Stomach (tissue), 9 donors: ENCODE results near the gene ZNF583. TPM values are rescaled to one million over a fixed set of nuclear protein-coding genes. Genes with fewer than 3 reads are reported as not detected.

Experiments used
- DNase-seq, 2 donors: peaks; one replicate each; pipeline versions ENCODE4 v3.0.0 to v3.0.0-alpha.2; 2013 to 2019
- H3K27ac ChIP-seq, 5 donors: fragments of 200-600 bp in 4 of 5; sonication (generic) in 4 of 5; one replicate each; pipeline ENCODE4 v1.5.1; 2013 to 2019; ENCODE audit warnings: mild to moderate bottlenecking in 1 of 5, moderate library complexity in 1 of 5
- H3K27me3 ChIP-seq, 3 donors: fragments of 200-600 bp; sonication (generic); one replicate each; pipeline ENCODE4 v1.5.1; 2017 to 2019; ENCODE audit warnings: mixed run types in 1 of 3
- H3K36me3 ChIP-seq, 4 donors: fragments of 200-600 bp; sonication (generic); 1 replicate in 3 of 4; 2 replicates in 1 of 4; pipeline ENCODE4 v1.5.1; 2016 to 2019
- H3K4me1 ChIP-seq, 4 donors: fragments of 200-600 bp; sonication (generic); one replicate each; pipeline ENCODE4 v1.5.1; 2016 to 2019
- H3K4me3 ChIP-seq, 4 donors: fragments of 200-600 bp; sonication (generic) in 3 of 4; one replicate each; pipeline ENCODE4 v1.5.1; 2016 to 2019; ENCODE audit warnings: mild to moderate bottlenecking in 1 of 4
- H3K9me3 ChIP-seq, 4 donors: fragments of 200-600 bp; sonication (generic); one replicate each; pipeline ENCODE4 v1.5.1; 2016 to 2019
- EP300 ChIP-seq: sonication (generic); formaldehyde crosslinking; IDR thresholded peaks from one replicate; pipeline ENCODE4 v1.6.1; 2017; ENCODE audit warnings: antibody characterized with exemption
- POLR2A ChIP-seq, 4 donors: fragments of 450-650 bp; IDR thresholded peaks; one replicate each; pipeline ENCODE4 v1.6.1; 2016; ENCODE audit warnings: antibody characterized with exemption in 4 of 4, control low read depth in 2 of 4, mild to moderate bottlenecking in 1 of 4, moderate library complexity in 1 of 4
- POLR2AphosphoS5 ChIP-seq, 3 donors: sonication (generic); formaldehyde crosslinking; IDR thresholded peaks; one replicate each; pipeline ENCODE4 v1.6.1; 2016; ENCODE audit warnings: antibody characterized with exemption in 3 of 3
- WGBS, 5 donors: extraction: QIAGEN DNeasy Blood & Tissue Kit in 3 of 5; methylation state at CpG; one replicate each; pipeline versions ENCODE4 v1.1.5 to v1.1.7; 2013 to 2018; 5-methylcytosine and 5-hydroxymethylcytosine counted together
- intact Hi-C: fragments of 100-400 bp; cut with DNase I; formaldehyde crosslinking; loops from one replicate; pipeline ENCODE4 v1.15.1; 2023; ENCODE audit warnings: low total_unique reads
- polyA plus RNA-seq, 3 donors: library from polyadenylated mRNA; stranded (reverse); fragments of 200-250 nt; gene quantifications; one replicate each; pipeline ENCODE4 v1.2.3, GENCODE V29; 2013
- total RNA-seq, 5 donors: library from RNA; depleted of rRNA; stranded (reverse); fragments of >200 nt; gene quantifications; one replicate each; pipeline versions ENCODE4 v1.1.0 to v1.2.3, GENCODE V29; 2014 to 2016
- TF ChIP-seq, protein P1 (sequence below), 7 experiments: fragments of 450-650 bp in 4 of 7; fragments of 200-600 bp in 3 of 7; sonication (generic) in 3 of 7; IDR thresholded peaks; one replicate each; pipeline ENCODE4 v1.5.1; 2016 to 2019; ENCODE audit warnings: antibody characterized with exemption in 7 of 7, control low read depth in 2 of 7, mild to moderate bottlenecking in 1 of 7
- donor health status: healthy with polysubstance abuse.
- donor health status: Bipolar disorder and iron deficiency.
- donor health status: healthy.

ZNF583 gene
- total and polyA plus RNA-seq, 8 donors = 0.45 to 13.0 (median 3.3) TPM; not detected in 1

DNA sequence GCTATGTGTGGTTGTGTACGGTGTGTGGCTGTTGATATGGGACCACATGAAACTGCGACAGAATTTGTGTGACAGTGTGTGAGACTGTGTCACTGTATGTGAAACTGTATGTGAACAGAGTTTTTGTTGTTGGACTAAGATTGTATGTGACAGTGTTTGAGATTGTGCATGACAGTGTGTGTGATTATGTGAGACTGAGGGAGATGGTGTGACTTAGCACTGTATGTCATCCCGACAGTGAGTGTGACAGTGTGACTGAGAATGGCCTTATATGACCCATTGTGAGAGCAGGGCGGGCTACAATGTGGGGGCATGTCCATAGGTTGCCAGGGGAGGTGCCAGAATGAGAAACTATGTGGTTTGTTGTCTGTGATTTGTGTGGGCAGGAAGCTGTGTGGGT is 930 bp downstream of the ZNF583 start:
- intact Hi-C loops = loop anchor here (10.0 kb wide), 1 partner anchor 190 kb away; the partner anchor contains the start of gene ZNF71
- H3K9me3 ChIP-seq = peaks cover 8 to 78% (median 51%) of the 10 kb centered on the region in 4 donors
- 88 to 96% (median 93%) methylated on average over 4 of the region's 4 CpGs for WGBS, 5 donors

DNA sequence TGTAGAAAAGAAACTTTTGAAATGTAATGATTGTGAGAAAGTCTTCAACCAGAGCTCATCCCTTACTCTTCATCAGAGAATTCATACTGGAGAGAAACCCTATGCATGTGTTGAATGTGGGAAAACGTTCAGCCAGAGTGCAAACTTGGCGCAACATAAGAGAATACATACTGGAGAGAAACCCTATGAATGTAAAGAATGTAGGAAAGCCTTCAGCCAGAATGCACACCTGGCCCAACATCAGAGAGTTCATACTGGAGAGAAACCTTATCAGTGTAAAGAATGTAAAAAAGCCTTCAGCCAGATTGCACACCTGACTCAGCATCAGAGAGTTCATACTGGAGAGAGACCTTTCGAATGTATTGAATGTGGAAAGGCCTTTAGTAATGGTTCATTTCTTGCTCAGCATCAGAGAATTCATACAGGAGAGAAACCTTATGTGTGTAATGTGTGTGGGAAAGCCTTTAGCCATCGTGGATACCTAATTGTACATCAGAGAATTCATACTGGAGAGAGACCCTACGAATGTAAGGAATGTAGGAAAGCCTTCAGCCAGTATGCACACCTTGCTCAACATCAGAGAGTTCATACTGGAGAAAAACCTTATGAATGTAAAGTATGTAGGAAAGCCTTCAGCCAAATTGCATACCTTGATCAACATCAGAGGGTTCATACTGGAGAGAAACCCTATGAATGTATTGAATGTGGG is 19.3 kb downstream of the ZNF583 start:
- Histone ChIP-seq H3K27me3 (no peaks in the 10 kb centered on the region), H3K9me3 (peaks cover 61 to 100% (median 99%) of the 10 kb centered on the region in 4 donors), H3K27ac (no peak overlapping the region), H3K36me3 (peaks cover 6 to 60% (median 55%) of the 10 kb centered on the region in 4 donors), H3K4me1 (no peaks in the 10 kb centered on the region), H3K4me3 (no peak overlapping the region)
- intact Hi-C loops = no loop called here
- TF ChIP-seq POLR2AphosphoS5 (IDR thresholded peaks at IDR 0.05) (no peak), EP300 (no peak), POLR2A (IDR thresholded peaks at IDR 0.05) (no peak)
- TF ChIP-seq, protein P1, sequence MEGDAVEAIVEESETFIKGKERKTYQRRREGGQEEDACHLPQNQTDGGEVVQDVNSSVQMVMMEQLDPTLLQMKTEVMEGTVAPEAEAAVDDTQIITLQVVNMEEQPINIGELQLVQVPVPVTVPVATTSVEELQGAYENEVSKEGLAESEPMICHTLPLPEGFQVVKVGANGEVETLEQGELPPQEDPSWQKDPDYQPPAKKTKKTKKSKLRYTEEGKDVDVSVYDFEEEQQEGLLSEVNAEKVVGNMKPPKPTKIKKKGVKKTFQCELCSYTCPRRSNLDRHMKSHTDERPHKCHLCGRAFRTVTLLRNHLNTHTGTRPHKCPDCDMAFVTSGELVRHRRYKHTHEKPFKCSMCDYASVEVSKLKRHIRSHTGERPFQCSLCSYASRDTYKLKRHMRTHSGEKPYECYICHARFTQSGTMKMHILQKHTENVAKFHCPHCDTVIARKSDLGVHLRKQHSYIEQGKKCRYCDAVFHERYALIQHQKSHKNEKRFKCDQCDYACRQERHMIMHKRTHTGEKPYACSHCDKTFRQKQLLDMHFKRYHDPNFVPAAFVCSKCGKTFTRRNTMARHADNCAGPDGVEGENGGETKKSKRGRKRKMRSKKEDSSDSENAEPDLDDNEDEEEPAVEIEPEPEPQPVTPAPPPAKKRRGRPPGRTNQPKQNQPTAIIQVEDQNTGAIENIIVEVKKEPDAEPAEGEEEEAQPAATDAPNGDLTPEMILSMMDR (IDR thresholded peaks at IDR 0.05) = no peak
- WGBS, 5 donors = 91 to 97% (median 95%) methylated on average over 5 of the region's 5 CpGs
- no peak for DNase-seq

More for the DNA sequence above, 930 bp downstream of the ZNF583 start:
- H3K4me1 ChIP-seq = peaks cover 6 to 24% (median 20%) of the 10 kb centered on the region in 4 donors
- peak overlapping the region in 2 of 4 donors; percentile 75 to 85 for H3K4me3 ChIP-seq
- TF ChIP-seq EP300 = no peak
- TF ChIP-seq POLR2AphosphoS5 (IDR thresholded peaks at IDR 0.05) = no peak
- no peak for TF ChIP-seq POLR2A (IDR thresholded peaks at IDR 0.05)
- TF ChIP-seq, protein P1 (IDR thresholded peaks at IDR 0.05) = no peak
- peaks cover 29 to 57% (median 36%) of the 10 kb centered on the region in 4 donors for H3K36me3 ChIP-seq
- no peak overlapping the region for H3K27ac ChIP-seq
- no peaks in the 10 kb centered on the region for H3K27me3 ChIP-seq
- no peak for DNase-seq

DNA sequence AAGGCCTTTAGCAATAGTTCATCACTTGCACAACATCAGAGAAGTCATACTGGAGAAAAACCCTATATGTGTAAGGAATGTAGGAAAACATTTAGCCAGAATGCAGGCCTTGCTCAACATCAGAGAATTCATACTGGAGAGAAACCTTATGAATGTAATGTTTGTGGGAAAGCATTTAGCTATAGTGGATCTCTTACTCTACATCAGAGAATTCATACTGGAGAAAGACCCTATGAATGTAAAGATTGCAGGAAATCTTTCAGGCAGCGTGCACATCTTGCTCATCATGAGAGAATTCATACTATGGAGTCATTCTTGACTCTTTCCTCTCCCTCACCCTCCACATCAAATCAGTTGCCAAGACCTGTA is 19.8 kb downstream of the ZNF583 start:
- H3K4me3 ChIP-seq = no peak overlapping the region
- no peak overlapping the region for H3K27ac ChIP-seq
- H3K36me3 ChIP-seq = peaks cover 6 to 54% (median 49%) of the 10 kb centered on the region in 4 donors
- no peak for DNase-seq
- no peaks in the 10 kb centered on the region for H3K27me3 ChIP-seq
- no peaks in the 10 kb centered on the region for H3K4me1 ChIP-seq
- 84 to 100% (median 95%) methylated on average over 1 of the region's 1 CpG for WGBS, 5 donors
- no peak for TF ChIP-seq POLR2AphosphoS5 (IDR thresholded peaks at IDR 0.05)
- TF ChIP-seq EP300 = no peak
- TF ChIP-seq, protein P1 (IDR thresholded peaks at IDR 0.05) = no peak
- no peak for TF ChIP-seq POLR2A (IDR thresholded peaks at IDR 0.05)
- peaks cover 65 to 100% (median 100%) of the 10 kb centered on the region in 4 donors for H3K9me3 ChIP-seq
- intact Hi-C loops = no loop called here

DNA sequence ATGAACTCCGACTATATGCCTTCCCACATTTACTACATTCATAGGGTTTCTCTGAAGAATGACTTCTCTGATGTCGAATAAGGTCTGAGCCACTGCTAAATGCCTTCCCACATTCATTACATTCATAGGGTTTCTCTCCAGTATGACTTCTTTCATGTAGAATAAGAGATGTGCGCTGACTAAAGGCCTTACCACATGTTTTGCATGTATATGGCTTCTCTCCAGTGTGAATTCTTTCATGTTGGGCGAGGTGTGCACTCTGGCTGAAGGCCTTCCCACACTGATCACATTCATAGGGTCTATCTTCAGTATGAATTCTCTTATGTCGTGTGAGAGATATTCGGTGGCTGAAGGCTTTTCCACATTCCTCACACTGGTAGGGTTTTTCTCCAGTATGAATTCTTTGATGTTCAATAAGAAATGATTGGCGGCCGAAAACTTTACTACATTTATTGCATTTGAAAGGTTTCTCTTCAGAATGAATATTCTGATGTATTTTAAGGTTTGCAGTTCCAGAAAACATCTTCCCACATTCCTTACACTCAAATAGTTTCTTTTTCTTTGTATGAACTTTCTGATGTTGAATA is 37.2 kb downstream of the ZNF583 start:
- Histone ChIP-seq H3K4me1 (no peaks in the 10 kb centered on the region), H3K27me3 (no peaks in the 10 kb centered on the region), H3K27ac (no peak overlapping the region), H3K4me3 (no peak overlapping the region), H3K36me3 (peaks cover 8 to 32% (median 18%) of the 10 kb centered on the region in 4 donors), H3K9me3 (peaks cover 66 to 87% (median 84%) of the 10 kb centered on the region in 4 donors)
- no peak for DNase-seq
- intact Hi-C loops = no loop called here
- TF ChIP-seq POLR2A (IDR thresholded peaks at IDR 0.05) = no peak
- no peak for TF ChIP-seq EP300
- TF ChIP-seq POLR2AphosphoS5 (IDR thresholded peaks at IDR 0.05) = no peak
- 92 to 95% (median 94%) methylated on average over 8 of the region's 8 CpGs for WGBS, 5 donors
